Kidney epithelial cell (primary cell): ENCODE results near the gene PATJ. TPM values are rescaled to one million over a fixed set of nuclear protein-coding genes. Genes with fewer than 3 reads are reported as not detected.

Experiments used
- DNase-seq: peaks from one replicate; pipeline ENCODE4 v3.0.0-alpha.2; 2010; ENCODE audit warnings: low read depth
- H3K27me3 ChIP-seq: 2 replicates; pipeline ENCODE4 v1.6.0; 2011; ENCODE audit warnings: low read length; ENCODE audit not compliant: control insufficient read depth, insufficient read depth
- H3K36me3 ChIP-seq: 2 replicates; pipeline ENCODE4 v1.5.1; 2011; ENCODE audit warnings: low read length; ENCODE audit not compliant: control insufficient read depth, insufficient read depth
- H3K4me3 ChIP-seq: 2 replicates; pipeline ENCODE4 v1.5.1; 2011; ENCODE audit warnings: low read depth, mild to moderate bottlenecking, control low read depth, low read length
- total RNA-seq: library from RNA; depleted of rRNA; stranded (reverse); fragments of >200 nt; gene quantifications from 2 replicates; pipeline ENCODE4 v1.2.3, GENCODE V29; 2015
- TF ChIP-seq, protein P1 (sequence below): IDR thresholded peaks from 2 replicates; pipeline ENCODE4 v1.5.1; 2011; ENCODE audit warnings: mild to moderate bottlenecking, moderate library complexity, low read length, control low read depth, inconsistent platforms; ENCODE audit not compliant: insufficient read depth, poor library complexity, severe bottlenecking

PATJ gene
- total RNA-seq, 1 donor from 2014 or later: 27.1 TPM

DNA sequence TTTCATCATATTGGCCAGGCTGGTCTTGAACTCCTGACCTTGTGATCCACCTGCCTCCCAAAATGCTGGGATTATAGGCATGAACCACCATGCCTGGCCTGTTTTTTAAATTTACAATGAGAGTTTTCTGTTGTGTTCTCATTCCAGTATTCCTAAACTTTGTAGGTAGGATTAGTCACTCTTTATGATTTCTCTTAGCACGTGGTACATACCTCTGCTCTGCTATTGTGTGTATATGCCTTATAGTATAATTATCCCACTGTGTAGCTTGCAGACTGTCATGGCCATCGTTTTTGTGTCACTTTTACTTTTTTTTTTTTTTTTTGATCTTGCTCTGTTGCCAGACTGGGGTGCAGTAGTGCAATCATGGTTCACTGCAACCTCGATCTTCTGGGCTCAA, 14.5 kb downstream of the PATJ start:
- TF ChIP-seq, protein P1, sequence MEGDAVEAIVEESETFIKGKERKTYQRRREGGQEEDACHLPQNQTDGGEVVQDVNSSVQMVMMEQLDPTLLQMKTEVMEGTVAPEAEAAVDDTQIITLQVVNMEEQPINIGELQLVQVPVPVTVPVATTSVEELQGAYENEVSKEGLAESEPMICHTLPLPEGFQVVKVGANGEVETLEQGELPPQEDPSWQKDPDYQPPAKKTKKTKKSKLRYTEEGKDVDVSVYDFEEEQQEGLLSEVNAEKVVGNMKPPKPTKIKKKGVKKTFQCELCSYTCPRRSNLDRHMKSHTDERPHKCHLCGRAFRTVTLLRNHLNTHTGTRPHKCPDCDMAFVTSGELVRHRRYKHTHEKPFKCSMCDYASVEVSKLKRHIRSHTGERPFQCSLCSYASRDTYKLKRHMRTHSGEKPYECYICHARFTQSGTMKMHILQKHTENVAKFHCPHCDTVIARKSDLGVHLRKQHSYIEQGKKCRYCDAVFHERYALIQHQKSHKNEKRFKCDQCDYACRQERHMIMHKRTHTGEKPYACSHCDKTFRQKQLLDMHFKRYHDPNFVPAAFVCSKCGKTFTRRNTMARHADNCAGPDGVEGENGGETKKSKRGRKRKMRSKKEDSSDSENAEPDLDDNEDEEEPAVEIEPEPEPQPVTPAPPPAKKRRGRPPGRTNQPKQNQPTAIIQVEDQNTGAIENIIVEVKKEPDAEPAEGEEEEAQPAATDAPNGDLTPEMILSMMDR: no peak

DNA sequence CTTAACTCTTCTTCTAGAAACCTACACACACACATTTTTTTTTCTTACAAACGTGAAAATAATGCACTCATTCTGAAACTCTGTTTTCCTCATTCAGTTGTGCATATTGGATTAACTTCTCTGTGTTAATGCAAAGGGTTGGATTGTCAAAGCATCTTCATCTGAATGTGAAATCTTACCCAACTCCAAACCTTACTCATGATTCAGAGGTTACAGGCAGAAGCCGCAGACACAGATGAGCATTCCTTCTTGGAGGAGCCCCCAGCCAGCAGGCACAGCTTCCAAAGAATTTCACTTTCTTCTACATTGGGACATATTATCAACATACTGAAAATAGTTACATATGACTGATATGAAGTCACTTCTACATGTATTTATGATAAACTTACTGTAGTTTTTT, 15.7 kb downstream of the PATJ start:
- no peak for DNase-seq
- no peaks in the 10 kb centered on the region for H3K36me3 ChIP-seq

More for the DNA sequence above, 14.5 kb downstream of the PATJ start:
- DNase-seq: no peak
- Histone ChIP-seq H3K27me3 (no peaks in the 10 kb centered on the region), H3K36me3 (no peaks in the 10 kb centered on the region), H3K4me3 (no peak overlapping the region)

DNA sequence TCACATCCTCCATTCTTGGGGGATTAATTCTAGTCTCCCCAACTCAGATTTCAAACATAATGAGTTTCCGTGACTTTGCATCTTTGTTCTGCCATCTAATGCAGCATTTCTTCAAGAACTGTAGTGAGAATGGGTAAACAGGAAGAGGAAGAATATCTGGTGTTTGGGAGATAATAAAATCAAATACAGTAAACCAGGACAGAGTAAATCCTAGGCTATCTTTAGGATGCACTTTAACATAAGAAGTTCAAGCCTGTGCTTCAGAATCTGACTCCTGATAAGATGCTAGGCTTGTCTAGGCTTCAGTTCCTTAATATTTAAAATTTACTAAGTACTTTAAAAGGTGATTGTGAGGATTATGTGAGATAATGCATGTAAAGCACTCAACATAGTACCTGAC, 27.9 kb downstream of the PATJ start:
- no peak for DNase-seq
- no peak overlapping the region for H3K4me3 ChIP-seq
- no peaks in the 10 kb centered on the region for H3K27me3 ChIP-seq
- TF ChIP-seq, protein P1: no peak
- peaks cover under 1% of the 10 kb centered on the region for H3K36me3 ChIP-seq

More for the DNA sequence above, 15.7 kb downstream of the PATJ start:
- H3K4me3 ChIP-seq: no peak overlapping the region
- H3K27me3 ChIP-seq: no peaks in the 10 kb centered on the region
- TF ChIP-seq, protein P1: no peak

DNA sequence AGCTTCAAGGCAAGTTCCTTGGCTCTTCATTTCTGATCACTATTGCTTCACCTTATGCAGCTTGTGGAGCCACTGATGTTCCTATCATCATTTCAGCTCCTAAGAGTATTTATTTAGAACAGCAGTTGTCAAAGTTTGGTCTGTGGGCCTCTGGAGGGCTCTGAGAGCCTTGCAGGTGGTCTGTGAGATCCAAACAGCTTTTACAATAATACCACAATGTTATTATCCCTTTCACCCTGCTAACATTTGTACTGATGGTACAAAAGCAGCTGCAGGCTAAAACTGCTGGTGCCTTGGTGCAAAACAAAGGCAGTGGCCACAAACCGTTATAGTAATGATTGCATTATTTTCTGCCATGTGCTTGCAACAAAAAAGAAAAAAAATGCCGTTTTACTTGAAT, 33.8 kb downstream of the PATJ start:
- Histone ChIP-seq H3K36me3 (peaks cover 1% of the 10 kb centered on the region), H3K27me3 (no peaks in the 10 kb centered on the region), H3K4me3 (no peak overlapping the region)
- TF ChIP-seq, protein P1: no peak
- no peak for DNase-seq

DNA sequence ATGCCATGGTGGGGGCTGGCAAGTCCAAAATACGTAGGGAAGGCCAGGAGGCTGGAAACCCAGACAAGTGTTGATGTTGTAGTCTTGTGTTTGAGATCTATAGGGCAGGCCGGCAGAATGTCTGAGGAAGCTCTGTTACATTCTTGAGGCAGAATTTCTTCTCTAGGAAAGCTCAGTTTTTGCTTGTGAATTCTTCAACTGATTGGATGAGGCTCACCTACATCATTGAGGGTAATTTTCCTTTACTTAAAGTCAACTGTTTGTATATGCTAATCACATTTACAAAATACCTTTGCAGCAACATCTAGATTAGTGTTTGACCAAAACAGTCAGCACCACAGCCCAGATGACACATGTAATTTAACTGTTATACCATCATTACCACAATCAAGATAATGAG, 37.0 kb downstream of the PATJ start:
- Histone ChIP-seq H3K27me3 (no peaks in the 10 kb centered on the region), H3K4me3 (no peak overlapping the region), H3K36me3 (peaks cover 1% of the 10 kb centered on the region)
- no peak for DNase-seq
- TF ChIP-seq, protein P1: no peak

DNA sequence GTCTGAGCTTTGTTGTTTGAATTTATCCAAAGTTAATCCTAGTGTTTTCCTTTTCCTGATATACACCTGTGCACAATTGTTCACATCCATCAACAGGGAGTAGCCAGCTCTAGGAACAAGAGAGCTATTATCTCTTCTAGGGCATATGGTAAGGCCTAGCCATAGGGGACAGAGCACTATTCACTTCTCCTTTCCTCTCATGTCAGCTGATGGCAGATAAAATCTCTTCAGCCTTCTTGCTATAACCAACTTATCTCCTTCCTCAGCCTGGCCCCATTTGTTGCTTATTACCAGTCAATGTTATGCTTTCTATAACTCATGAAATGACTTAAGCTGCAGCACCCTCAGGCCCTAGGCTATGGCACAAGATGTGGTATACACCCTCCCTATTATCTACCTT, 38.9 kb downstream of the PATJ start:
- TF ChIP-seq, protein P1: no peak
- Histone ChIP-seq H3K4me3 (no peak overlapping the region), H3K36me3 (no peaks in the 10 kb centered on the region), H3K27me3 (no peaks in the 10 kb centered on the region)
- no peak for DNase-seq
